ENCODE results near the gene NAAA. TPM values are rescaled to one million over a fixed set of nuclear protein-coding genes. Genes with fewer than 3 reads are reported as not detected.
"Not testable (repeated sequence)": the region's sequence is repeated elsewhere in the genome, so short reads cannot be mapped to it uniquely, and the experiment has no call there.

NAAA gene
- total and polyA plus RNA-seq, 2 donors (not counting 1 experiment from before 2014, with no cell fraction given): 51.4 to 55.2 TPM

- H3K27me3 Mint-ChIP-seq: no peaks in the 10 kb centered on the region
- WGBS (ENCODE audit: insufficient coverage): 100% methylated on average over 1 of the region's 2 CpGs
Observed at GRCh38 chr4:75963558-75963957, 22.7 kb upstream of the NAAA start.

GRCh38 chr4:75962072-75962471 is 21.3 kb upstream of the NAAA start:
- H3K4me1 ChIP-seq (ENCODE audit: control insufficient read depth in 2 of 2, insufficient read depth in 2 of 2, low read length in 2 of 2); H3K27ac Mint-ChIP-seq; H3K9me3 Mint-ChIP-seq (ENCODE audit: insufficient read depth); POLR2A ChIA-PET; H3K4me1 Mint-ChIP-seq; H3K27me3 ChIP-seq (replicated peaks in 1 of 4; ENCODE audit: control extremely low read depth in 1 of 4, control insufficient read depth in 3 of 4, insufficient read depth in 4 of 4, low read length in 3 of 4); H3K9ac ChIP-seq (ENCODE audit: low read length); H3K27ac ChIP-seq (ENCODE audit: low read length in 2 of 2); H3K79me2 ChIP-seq (ENCODE audit: control insufficient read depth, insufficient read depth, low read length); H3K4me3 Mint-ChIP-seq; H3K9me3 ChIP-seq (ENCODE audit: control extremely low read depth in 1 of 3, control insufficient read depth in 2 of 3, insufficient read depth in 1 of 3, low read length in 2 of 3); DNase-seq; intact Hi-C loops (cut with micrococcal nuclease); H2AFZ ChIP-seq (ENCODE audit: insufficient read depth, low read depth, low read length, poor library complexity, severe bottlenecking); H3K27me3 Mint-ChIP-seq; ATAC-seq (ENCODE audit: low read depth); H3K4me2 ChIP-seq (replicated peaks; ENCODE audit: low read depth, low read length, poor library complexity, severe bottlenecking); H4K20me1 ChIP-seq (ENCODE audit: control insufficient read depth, insufficient read depth, low read length, poor library complexity, severe bottlenecking); H3K4me3 ChIP-seq (ENCODE audit: control extremely low read depth in 1 of 5, extremely low read depth in 1 of 5, insufficient read depth in 1 of 5, low read depth in 2 of 5, low read length in 4 of 5): not testable (repeated sequence)
- peaks cover 13 to 76% of the 10 kb centered on the region in 2 experiments for H3K36me3 ChIP-seq (replicated peaks in 1 of 2; ENCODE audit: control extremely low read depth in 1 of 2, control insufficient read depth in 1 of 2, extremely low read depth in 1 of 2, insufficient read depth in 2 of 2, low read length in 1 of 2)
- CTCF ChIA-PET: interaction anchor here (1.4 kb wide), 1 partner anchor 46 kb away, joined by 4 read pairs; no protein-coding TSS in a partner anchor
- no CpG with 5 or more reads among the region's 4 CpGs for WGBS (ENCODE audit: insufficient coverage)

More at GRCh38 chr4:75963558-75963957, 22.7 kb upstream of the NAAA start:
- H3K4me1 ChIP-seq (ENCODE audit: control insufficient read depth in 2 of 2, insufficient read depth in 2 of 2, low read length in 2 of 2): no peaks in the 10 kb centered on the region
- H3K4me2 ChIP-seq (replicated peaks; ENCODE audit: low read depth, low read length, poor library complexity, severe bottlenecking): no peak overlapping the region
- no peaks in the 10 kb centered on the region for H4K20me1 ChIP-seq (ENCODE audit: control insufficient read depth, insufficient read depth, low read length, poor library complexity, severe bottlenecking)
- Mint-ChIP-seq H3K27ac (no peak overlapping the region), H3K4me1 (no peaks in the 10 kb centered on the region), H3K4me3 (no peak overlapping the region), H3K9me3 (ENCODE audit: insufficient read depth) (no peaks in the 10 kb centered on the region)
- H3K4me3 ChIP-seq (ENCODE audit: control extremely low read depth in 1 of 5, extremely low read depth in 1 of 5, insufficient read depth in 1 of 5, low read depth in 2 of 5, low read length in 4 of 5): no peak overlapping the region
- peaks cover 14 to 75% of the 10 kb centered on the region in 2 experiments for H3K36me3 ChIP-seq (replicated peaks in 1 of 2; ENCODE audit: control extremely low read depth in 1 of 2, control insufficient read depth in 1 of 2, extremely low read depth in 1 of 2, insufficient read depth in 2 of 2, low read length in 1 of 2)
- no peaks in the 10 kb centered on the region for H3K79me2 ChIP-seq (ENCODE audit: control insufficient read depth, insufficient read depth, low read length)
- no peak for DNase-seq
- H3K27ac ChIP-seq (ENCODE audit: low read length in 2 of 2): no peak overlapping the region
- no peak overlapping the region for H2AFZ ChIP-seq (ENCODE audit: insufficient read depth, low read depth, low read length, poor library complexity, severe bottlenecking)
- ATAC-seq (ENCODE audit: low read depth): no peak
- no peak overlapping the region for H3K9ac ChIP-seq (ENCODE audit: low read length)
- peaks cover 0 to 4% (median 3%) of the 10 kb centered on the region in 3 donors for H3K9me3 ChIP-seq (ENCODE audit: control extremely low read depth in 1 of 3, control insufficient read depth in 2 of 3, insufficient read depth in 1 of 3, low read length in 2 of 3)
- intact Hi-C loops (cut with micrococcal nuclease): no loop called here
- H3K27me3 ChIP-seq (replicated peaks in 1 of 4; ENCODE audit: control extremely low read depth in 1 of 4, control insufficient read depth in 3 of 4, insufficient read depth in 4 of 4, low read length in 3 of 4): no peaks in the 10 kb centered on the region
- no peak for TF ChIP-seq CTCF (IDR thresholded peaks at IDR 0.05)
- no peak for TF ChIP-seq EZH2 (IDR thresholded peaks at IDR 0.05; ENCODE audit: borderline replicate concordance, insufficient read depth, low read depth, low read length, poor library complexity, severe bottlenecking)
- CTCF ChIA-PET: no interaction called here
- POLR2A ChIA-PET: no interaction called here

GRCh38 chr4:75958546-75958945 is 17.7 kb upstream of the NAAA start:
- H4K20me1 ChIP-seq (ENCODE audit: control insufficient read depth, insufficient read depth, low read length, poor library complexity, severe bottlenecking); H3K27ac Mint-ChIP-seq; H3K4me3 ChIP-seq (ENCODE audit: control extremely low read depth in 1 of 5, extremely low read depth in 1 of 5, insufficient read depth in 1 of 5, low read depth in 2 of 5, low read length in 4 of 5); CTCF ChIA-PET; H3K79me2 ChIP-seq (ENCODE audit: control insufficient read depth, insufficient read depth, low read length); H3K4me1 ChIP-seq (ENCODE audit: control insufficient read depth in 2 of 2, insufficient read depth in 2 of 2, low read length in 2 of 2); intact Hi-C loops (cut with micrococcal nuclease); DNase-seq; H2AFZ ChIP-seq (ENCODE audit: insufficient read depth, low read depth, low read length, poor library complexity, severe bottlenecking); H3K27me3 ChIP-seq (replicated peaks in 1 of 4; ENCODE audit: control extremely low read depth in 1 of 4, control insufficient read depth in 3 of 4, insufficient read depth in 4 of 4, low read length in 3 of 4); H3K4me2 ChIP-seq (replicated peaks; ENCODE audit: low read depth, low read length, poor library complexity, severe bottlenecking); H3K9me3 Mint-ChIP-seq (ENCODE audit: insufficient read depth); H3K9me3 ChIP-seq (ENCODE audit: control extremely low read depth in 1 of 3, control insufficient read depth in 2 of 3, insufficient read depth in 1 of 3, low read length in 2 of 3); H3K9ac ChIP-seq (ENCODE audit: low read length); H3K4me1 Mint-ChIP-seq; H3K27me3 Mint-ChIP-seq; ATAC-seq (ENCODE audit: low read depth); H3K4me3 Mint-ChIP-seq; H3K27ac ChIP-seq (ENCODE audit: low read length in 2 of 2): not testable (repeated sequence)
- POLR2A ChIA-PET: interaction anchor here (0.6 kb wide), 1 partner anchor 57 kb away, joined by 4 read pairs; no protein-coding TSS in a partner anchor
- H3K36me3 ChIP-seq (replicated peaks in 1 of 2; ENCODE audit: control extremely low read depth in 1 of 2, control insufficient read depth in 1 of 2, extremely low read depth in 1 of 2, insufficient read depth in 2 of 2, low read length in 1 of 2): peaks cover 14 to 76% of the 10 kb centered on the region in 2 experiments
- WGBS (ENCODE audit: insufficient coverage): 90% methylated on average over 1 of the region's 7 CpGs
